Lower leg skin (tissue), 4 donors: ENCODE data around the gene RAP2C. TPM values are rescaled to one million over a fixed set of nuclear protein-coding genes. Genes with fewer than 3 reads are reported as not detected.

Experiments
- DNase-seq, 2 donors: peaks; one replicate each; pipeline ENCODE4 v3.0.0-alpha.2; 2019; ENCODE audit warnings: low spot score in 2 of 2
- H3K4me3 ChIP-seq: fragments of 200-600 bp; sonication (generic); 2 replicates; pipeline ENCODE4 v1.5.1; 2017; ENCODE audit warnings: mild to moderate bottlenecking, low read depth; ENCODE audit not compliant: poor library complexity, severe bottlenecking
- CTCF ChIP-seq, 3 donors: fragments of 450-650 bp; IDR thresholded peaks; one replicate each; pipeline ENCODE4 v1.5.1; 2016; ENCODE audit warnings: antibody characterized with exemption in 3 of 3, mild to moderate bottlenecking in 3 of 3, moderate library complexity in 2 of 3
- POLR2A ChIP-seq, 2 donors: fragments of 450-650 bp; IDR thresholded peaks; one replicate each; pipeline ENCODE4 v1.6.1; 2016 to 2017; ENCODE audit warnings: antibody characterized with exemption in 2 of 2, mild to moderate bottlenecking in 1 of 2, moderate library complexity in 1 of 2
- WGBS, 2 donors: methylation state at CpG; one replicate each; pipeline ENCODE4 v1.1.5; 2018; 5-methylcytosine and 5-hydroxymethylcytosine counted together
- intact Hi-C: fragments of 100-400 bp; cut with DNase I; formaldehyde crosslinking; loops from one replicate; pipeline ENCODE4 v1.15.0; 2023; ENCODE audit warnings: low total_unique reads
- total RNA-seq, 4 donors: library from RNA; depleted of rRNA; stranded (reverse); fragments of >200 nt; gene quantifications; one replicate each; pipeline ENCODE4 v1.1.0, GENCODE V29; 2016

Gene RAP2C
- total RNA-seq, 4 donors from 2014 or later, result 12.7 to 14.1 (median 13.6) TPM

DNA sequence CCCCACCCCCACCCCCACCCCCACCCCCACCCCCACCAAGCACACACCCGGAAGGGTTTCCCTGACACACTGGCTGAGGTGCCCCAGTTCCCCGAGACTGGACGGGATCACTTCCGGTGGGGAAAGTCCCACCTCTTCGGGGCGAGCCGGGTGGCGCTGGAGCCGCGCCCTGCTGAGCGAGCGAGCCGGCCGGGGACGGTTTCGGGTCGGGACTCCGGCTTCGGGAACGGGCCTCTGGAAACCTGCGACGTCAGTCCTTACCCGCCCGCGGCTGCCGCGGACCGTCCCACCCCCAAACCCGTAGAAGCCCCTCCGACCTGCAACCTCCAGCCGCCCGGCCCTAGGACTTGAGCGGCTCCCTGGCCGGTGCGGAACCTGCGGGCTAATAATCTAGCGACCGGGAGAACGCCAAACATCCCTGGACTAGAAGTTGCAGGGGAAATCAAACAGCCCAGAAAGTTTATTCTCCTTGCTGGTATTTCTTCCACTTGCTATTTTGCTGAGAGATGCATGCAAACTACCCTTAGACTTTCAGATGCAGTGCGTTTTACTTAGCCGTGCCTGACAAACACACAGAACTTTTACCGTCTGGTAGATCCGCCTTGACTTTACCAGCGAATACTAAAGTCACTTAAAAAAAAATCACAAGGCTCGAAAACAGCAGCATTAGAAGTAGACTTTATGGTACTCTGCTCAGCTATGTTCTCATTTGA lies 991 bp downstream of the RAP2C start:
- H3K4me3 ChIP-seq, result peak overlapping the region; percentile 36
- TF ChIP-seq CTCF (IDR thresholded peaks at IDR 0.05) (no peak), POLR2A (IDR thresholded peaks at IDR 0.05) (no peak)
- peak; percentile 64 to 96 for DNase-seq
- WGBS, 2 donors, result 1 to 47% methylated on average over 6 to 44 of the region's 45 CpGs
- intact Hi-C loops, result no loop called here

DNA sequence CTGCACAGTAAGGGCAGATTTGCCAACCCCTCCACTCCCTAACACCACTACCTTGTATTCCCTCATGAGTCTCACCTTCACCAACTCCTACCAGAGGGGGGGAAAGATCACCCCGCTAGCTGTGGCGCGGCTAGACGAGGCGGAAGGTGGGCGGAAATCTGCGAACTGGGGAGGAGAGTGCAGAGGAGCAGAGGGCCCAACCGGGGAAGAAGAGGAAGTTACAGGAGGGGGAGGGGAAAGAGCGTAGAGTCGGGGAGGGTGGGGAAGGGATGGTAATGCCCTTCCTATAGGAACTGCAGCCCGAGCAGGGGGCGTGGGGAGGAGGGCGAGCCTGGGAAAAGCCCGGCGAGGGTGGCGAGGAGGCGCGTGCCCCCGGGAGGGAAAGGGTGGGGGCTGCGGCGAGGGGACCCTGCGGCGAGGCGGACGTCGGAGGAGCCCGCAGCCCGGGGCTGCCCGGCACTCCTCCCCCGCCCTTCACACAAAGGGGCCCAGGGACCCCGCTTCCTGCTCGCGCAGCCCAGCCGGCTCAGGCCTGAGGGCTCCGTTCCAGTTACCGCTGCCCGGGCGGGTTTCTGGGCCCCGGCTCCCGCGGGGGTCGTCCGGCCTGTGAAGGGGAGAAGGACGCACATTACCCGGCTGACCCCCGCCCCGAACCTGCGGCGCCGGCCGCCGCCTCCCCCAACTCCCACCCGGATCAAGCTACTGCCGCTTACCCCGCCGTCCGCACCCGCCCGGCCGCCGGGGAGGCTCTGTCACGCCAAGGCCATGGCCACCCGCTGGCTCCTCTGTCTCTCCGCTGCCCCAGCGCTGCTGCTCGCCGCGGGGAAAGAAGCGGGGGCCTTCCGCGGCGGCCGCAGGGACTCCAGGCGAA lies 1.8 kb downstream of the RAP2C start:
- intact Hi-C loops, result no loop called here
- peak; percentile 68 to 91 for DNase-seq
- no peak for TF ChIP-seq CTCF (IDR thresholded peaks at IDR 0.05)
- no peak for TF ChIP-seq POLR2A (IDR thresholded peaks at IDR 0.05)
- H3K4me3 ChIP-seq, result peak overlapping the region; percentile 55
- 2 to 41% methylated on average over 23 to 43 of the region's 74 CpGs for WGBS, 2 donors

- intact Hi-C loops, result no loop called here
- WGBS, 2 donors, result 0 to 23% methylated on average over 10 to 11 of the region's 11 CpGs
- TF ChIP-seq CTCF (IDR thresholded peaks at IDR 0.05) (no peak), POLR2A (IDR thresholded peaks at IDR 0.05) (no peak)
- no peak for DNase-seq
- H3K4me3 ChIP-seq, result peak overlapping the region; percentile 55
Observed at GRCh38 chrX:132216806-132217202, 2.4 kb downstream of the RAP2C start.

DNA sequence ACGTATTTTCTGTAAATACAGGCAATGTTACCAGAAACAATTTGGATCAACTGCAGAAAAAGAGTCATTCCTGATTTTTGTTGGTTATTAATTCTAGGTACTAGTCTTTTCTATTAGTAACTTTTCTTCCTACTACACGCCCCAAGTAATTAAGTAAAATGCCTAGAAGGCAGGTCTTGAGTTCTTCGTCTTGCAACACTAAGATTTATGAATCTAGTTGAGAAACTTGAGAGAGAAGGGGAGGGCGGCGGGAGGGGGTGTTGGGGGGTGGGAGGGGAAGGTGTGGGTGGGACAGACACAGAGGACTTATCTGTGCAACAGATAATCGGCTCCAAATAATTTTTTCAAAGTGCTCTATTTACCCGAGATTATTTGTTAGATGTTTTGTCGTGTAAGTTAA lies 3.0 kb downstream of the RAP2C start:
- 1 to 18% methylated on average over 8 of the region's 8 CpGs for WGBS, 2 donors
- DNase-seq, result no peak
- TF ChIP-seq POLR2A (IDR thresholded peaks at IDR 0.05) (no peak), CTCF (IDR thresholded peaks at IDR 0.05) (no peak)
- H3K4me3 ChIP-seq, result no peak overlapping the region
- intact Hi-C loops, result no loop called here

- H3K4me3 ChIP-seq, result no peak overlapping the region
- WGBS, 2 donors, result 67 to 70% methylated on average over 2 of the region's 2 CpGs
- TF ChIP-seq CTCF (IDR thresholded peaks at IDR 0.05), result no peak
- TF ChIP-seq POLR2A (IDR thresholded peaks at IDR 0.05), result no peak
- intact Hi-C loops, result no loop called here
- no peak for DNase-seq
Observed at GRCh38 chrX:132214518-132214917, 4.7 kb downstream of the RAP2C start.
